ENCODE measurements around the gene METTL15. TPM values are rescaled to one million over a fixed set of nuclear protein-coding genes. Genes with fewer than 3 reads are reported as not detected.
"Not testable (repeated sequence)": the region's sequence is repeated elsewhere in the genome, so short reads cannot be mapped to it uniquely, and the experiment has no call there.

The METTL15 gene
- total RNA-seq, 2 experiments from 2014 or later = 18.9 to 19.7 TPM

GRCh38 chr11:28086569-28086968 lies 21.6 kb upstream of the METTL15 start:
- Histone ChIP-seq H3K27ac (ENCODE audit: low read depth, low read length, poor library complexity, severe bottlenecking) (peak overlapping the region; percentile 31), H3K4me1 (ENCODE audit: insufficient read depth, low read length, poor library complexity, severe bottlenecking) (peaks cover 10% of the 10 kb centered on the region), H3K9me3 (ENCODE audit: low read length) (no peaks in the 10 kb centered on the region), H2AFZ (ENCODE audit: low read length) (no peak overlapping the region), H3K4me3 (ENCODE audit: low read depth, low read length, poor library complexity, severe bottlenecking) (no peak overlapping the region), H3K4me2 (ENCODE audit: low read length) (peak overlapping the region; percentile 41), H3K79me2 (ENCODE audit: insufficient read depth, low read depth, low read length) (peaks cover 8% of the 10 kb centered on the region; the same call in 1 of the 2 replicates), H4K20me1 (ENCODE audit: insufficient read depth, low read length) (no peaks in the 10 kb centered on the region), H3K36me3 (ENCODE audit: insufficient read depth, low read length) (peaks cover 95% of the 10 kb centered on the region), H3K9me2 (ENCODE audit: insufficient read depth, low read length) (no peaks in the 10 kb centered on the region)
- no TSS peak for BruUV-seq (replicated peaks)
- TF ChIP-seq CTCF (conservative IDR thresholded peaks at IDR 0.05; ENCODE audit: low read length) (no peak), EZH2phosphoT487 (IDR thresholded peaks at IDR 0.05; ENCODE audit: borderline replicate concordance, low read depth, low read length) (no peak)
- no peak for DNase-seq (ENCODE audit: low spot score)
- ChIA-PET CTCF (ENCODE audit: unreplicated experiment) (no interaction called here), POLR2A (interaction anchor here (1.7 to 2.3 kb wide), 2 partner anchors 11 to 21 kb away, joined by 7 to 8 read pairs; partner anchors contain the start of genes KIF18A and METTL15)
- intact Hi-C loops (cut with micrococcal nuclease; ENCODE audit: unreplicated experiment) = no loop called here

- H2AFZ ChIP-seq (ENCODE audit: low read length); H3K79me2 ChIP-seq (ENCODE audit: insufficient read depth, low read depth, low read length); H3K4me3 ChIP-seq (ENCODE audit: low read depth, low read length, poor library complexity, severe bottlenecking); H3K4me1 ChIP-seq (ENCODE audit: insufficient read depth, low read length, poor library complexity, severe bottlenecking); H3K9me2 ChIP-seq (ENCODE audit: insufficient read depth, low read length); H3K4me2 ChIP-seq (ENCODE audit: low read length); H4K20me1 ChIP-seq (ENCODE audit: insufficient read depth, low read length); CTCF ChIA-PET (ENCODE audit: unreplicated experiment); BruUV-seq (replicated peaks); H3K9me3 ChIP-seq (ENCODE audit: low read length); DNase-seq (ENCODE audit: low spot score); intact Hi-C loops (cut with micrococcal nuclease; ENCODE audit: unreplicated experiment); H3K27ac ChIP-seq (ENCODE audit: low read depth, low read length, poor library complexity, severe bottlenecking): not testable (repeated sequence)
- POLR2A ChIA-PET = interaction anchor here (1.3 to 2.3 kb wide), 3 partner anchors 10 to 20 kb away, joined by 4 to 8 read pairs (median 7); partner anchors contain the start of genes KIF18A and METTL15
- peaks cover 94% of the 10 kb centered on the region for H3K36me3 ChIP-seq (ENCODE audit: insufficient read depth, low read length)
Observed at GRCh38 chr11:28087192-28087591, 21.0 kb upstream of the METTL15 start.

- intact Hi-C loops (cut with micrococcal nuclease; ENCODE audit: unreplicated experiment); DNase-seq (ENCODE audit: low spot score); H2AFZ ChIP-seq (ENCODE audit: low read length); H3K4me2 ChIP-seq (ENCODE audit: low read length); H3K4me3 ChIP-seq (ENCODE audit: low read depth, low read length, poor library complexity, severe bottlenecking); BruUV-seq (replicated peaks); H3K27ac ChIP-seq (ENCODE audit: low read depth, low read length, poor library complexity, severe bottlenecking); H3K4me1 ChIP-seq (ENCODE audit: insufficient read depth, low read length, poor library complexity, severe bottlenecking); CTCF ChIA-PET (ENCODE audit: unreplicated experiment); H3K9me2 ChIP-seq (ENCODE audit: insufficient read depth, low read length); H4K20me1 ChIP-seq (ENCODE audit: insufficient read depth, low read length); H3K9me3 ChIP-seq (ENCODE audit: low read length): not testable (repeated sequence)
- Histone ChIP-seq H3K36me3 (ENCODE audit: insufficient read depth, low read length) (peaks cover 95% of the 10 kb centered on the region), H3K79me2 (ENCODE audit: insufficient read depth, low read depth, low read length) (peaks cover 15% of the 10 kb centered on the region; the same call in 1 of the 2 replicates)
- POLR2A ChIA-PET = interaction anchor here (1.3 to 2.3 kb wide), 2 partner anchors 16 to 20 kb away, joined by 4 to 8 read pairs; partner anchors contain the start of genes KIF18A and METTL15
Observed at GRCh38 chr11:28087693-28088092, 20.5 kb upstream of the METTL15 start.

- TF ChIP-seq CTCF (conservative IDR thresholded peaks at IDR 0.05; ENCODE audit: low read length) (no peak), EZH2phosphoT487 (IDR thresholded peaks at IDR 0.05; ENCODE audit: borderline replicate concordance, low read depth, low read length) (no peak)
- Histone ChIP-seq H3K4me3 (ENCODE audit: low read depth, low read length, poor library complexity, severe bottlenecking) (no peak overlapping the region), H3K27ac (ENCODE audit: low read depth, low read length, poor library complexity, severe bottlenecking) (no peak overlapping the region), H2AFZ (ENCODE audit: low read length) (no peak overlapping the region), H3K36me3 (ENCODE audit: insufficient read depth, low read length) (peaks cover 95% of the 10 kb centered on the region), H3K4me2 (ENCODE audit: low read length) (no peak overlapping the region), H3K4me1 (ENCODE audit: insufficient read depth, low read length, poor library complexity, severe bottlenecking) (peaks cover 7% of the 10 kb centered on the region), H3K9me3 (ENCODE audit: low read length) (no peaks in the 10 kb centered on the region), H3K79me2 (ENCODE audit: insufficient read depth, low read depth, low read length) (peaks cover 32% of the 10 kb centered on the region), H4K20me1 (ENCODE audit: insufficient read depth, low read length) (no peaks in the 10 kb centered on the region), H3K9me2 (ENCODE audit: insufficient read depth, low read length) (no peaks in the 10 kb centered on the region)
- ChIA-PET POLR2A (interaction anchor here (1.0 to 4.4 kb wide), 4 partner anchors 8 to 17 kb away, joined by 3 to 28 read pairs (median 5); partner anchors contain the start of genes KIF18A and METTL15), CTCF (ENCODE audit: unreplicated experiment) (no interaction called here)
- intact Hi-C loops (cut with micrococcal nuclease; ENCODE audit: unreplicated experiment) = no loop called here
- no peak for DNase-seq (ENCODE audit: low spot score)
- no TSS peak for BruUV-seq (replicated peaks)
Observed at GRCh38 chr11:28089378-28089777, 18.8 kb upstream of the METTL15 start.
